Ecto neural progenitor cell (in vitro differentiated cells): ENCODE data around the gene USH2A.

Experiments
- DNase-seq: peaks from one replicate; pipeline ENCODE4 v3.0.0-alpha.2; 2018; ENCODE audit warnings: low spot score

The USH2A gene

DNA sequence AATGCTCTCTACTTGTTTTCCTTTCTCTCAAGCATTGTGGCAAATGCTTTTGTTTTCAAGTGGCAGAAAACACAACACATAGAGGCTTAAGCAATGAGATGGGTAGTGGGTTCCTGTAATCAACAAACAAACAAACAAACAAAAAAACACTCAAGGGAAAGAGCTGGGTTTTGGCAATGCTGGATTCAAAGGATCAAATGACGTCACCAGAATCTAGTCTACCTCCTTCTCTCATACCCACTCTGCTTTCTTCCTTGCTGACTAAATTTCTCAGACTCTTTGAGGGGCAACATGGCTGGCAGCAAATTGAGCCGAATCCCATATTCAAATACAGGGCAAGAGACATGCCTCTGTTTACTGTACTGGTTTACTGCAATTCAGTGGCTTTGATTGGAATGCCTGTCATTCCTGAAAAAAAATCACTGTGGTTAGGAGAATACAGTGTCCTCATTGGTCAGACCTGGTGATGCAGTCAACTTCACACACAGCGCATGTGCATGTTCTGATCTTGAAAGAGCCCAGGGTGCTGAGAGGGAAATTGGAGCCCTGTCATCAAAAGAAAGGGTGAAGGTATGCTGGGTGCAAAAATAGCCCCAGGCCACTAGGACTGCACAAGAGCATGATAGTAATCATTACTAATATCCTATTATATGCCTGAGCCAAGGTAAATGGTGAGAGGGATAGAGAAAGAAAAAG, 500.0 kb downstream of the USH2A start:
- no peak for DNase-seq

DNA sequence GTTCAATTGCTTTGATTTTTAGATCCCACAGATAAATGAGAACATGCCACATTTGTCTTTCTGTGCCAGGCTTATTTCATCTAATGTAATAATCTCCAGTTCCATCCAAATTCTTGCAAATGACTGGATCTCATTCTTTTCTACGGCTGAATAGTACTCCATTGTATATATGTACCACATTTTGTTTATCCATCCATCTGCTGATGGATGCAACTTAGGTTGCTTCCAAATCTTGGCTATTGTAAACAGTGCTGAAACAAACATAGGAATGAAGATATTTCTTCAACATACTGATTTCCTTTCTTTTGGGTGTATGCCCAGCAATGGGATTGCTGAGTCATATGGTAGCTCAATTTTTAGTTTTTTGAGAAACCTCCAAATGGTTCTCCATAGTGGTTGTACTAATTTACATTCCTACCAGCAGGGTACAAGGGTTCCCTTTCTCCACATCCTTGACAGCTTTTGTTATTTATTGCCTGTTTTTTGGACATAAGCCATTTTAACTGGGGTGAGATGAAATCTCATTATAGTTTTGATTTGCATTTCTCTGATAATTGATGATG, 511.8 kb downstream of the USH2A start:
- DNase-seq = no peak

DNA sequence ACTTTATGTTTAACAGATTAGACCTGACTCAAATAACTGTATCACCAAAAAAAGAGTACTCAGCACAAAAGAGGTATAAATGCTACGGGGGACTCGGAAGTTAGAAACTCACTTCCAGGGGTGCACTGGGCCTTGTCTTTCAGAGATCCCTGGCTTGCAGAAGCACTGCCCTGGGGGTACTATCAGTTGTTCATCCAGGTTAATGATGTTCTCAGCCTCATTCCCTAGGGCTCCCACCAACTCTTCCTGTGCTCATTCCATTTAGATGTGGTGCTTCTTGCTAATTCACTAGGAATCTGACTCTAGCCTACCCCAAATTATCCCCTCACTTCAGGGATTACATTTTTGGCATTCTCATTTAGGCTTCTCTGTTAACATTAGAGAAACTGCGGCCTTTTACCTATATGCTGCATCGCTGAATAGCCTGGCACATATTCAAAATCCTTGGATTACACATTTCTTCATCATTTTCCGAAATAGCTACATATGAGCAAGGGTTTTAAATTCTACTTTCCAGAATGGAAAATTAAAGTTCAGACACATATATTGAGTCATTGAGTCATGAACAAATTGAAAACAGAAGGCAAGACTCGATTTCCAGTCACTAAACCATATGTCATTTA, 517.6 kb downstream of the USH2A start:
- no peak for DNase-seq

DNA sequence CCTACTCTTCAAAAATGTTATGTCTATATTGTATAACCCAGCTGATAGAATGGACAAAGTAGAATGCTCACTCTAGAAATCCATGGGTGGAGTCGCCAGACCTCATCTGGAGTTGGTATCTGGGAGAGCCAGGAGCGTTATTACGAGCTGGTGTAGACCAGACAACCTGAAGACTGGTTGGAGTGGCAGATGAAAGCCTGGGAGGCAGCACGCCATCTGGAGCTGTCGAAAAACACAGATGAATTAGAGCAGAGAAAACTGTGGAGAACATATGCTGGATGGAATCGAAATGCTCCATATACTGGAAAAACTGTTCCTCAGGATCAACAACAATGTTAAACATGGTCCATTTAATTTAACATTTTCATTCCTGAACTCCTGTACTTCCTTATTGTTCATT, 522.6 kb downstream of the USH2A start:
- DNase-seq = no peak

DNA sequence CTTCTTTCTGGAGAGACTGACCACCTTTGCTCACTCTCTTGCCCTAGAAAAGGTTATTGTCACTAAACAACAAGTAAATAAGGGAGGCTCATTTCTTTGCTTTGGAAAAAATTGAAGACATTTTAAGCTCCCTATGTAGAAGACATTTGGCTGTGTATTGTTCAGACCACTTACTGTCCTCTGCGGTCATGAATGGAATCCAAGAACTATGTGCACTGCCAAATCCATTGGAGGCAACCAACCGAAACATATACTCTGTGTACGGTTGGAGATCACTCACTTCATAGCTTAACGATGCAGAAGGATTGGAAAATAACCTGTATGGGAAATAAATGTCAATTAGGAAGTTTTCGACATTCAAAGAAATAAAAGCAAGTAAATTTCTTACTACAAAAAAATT, 523.3 kb downstream of the USH2A start:
- DNase-seq = no peak

DNA sequence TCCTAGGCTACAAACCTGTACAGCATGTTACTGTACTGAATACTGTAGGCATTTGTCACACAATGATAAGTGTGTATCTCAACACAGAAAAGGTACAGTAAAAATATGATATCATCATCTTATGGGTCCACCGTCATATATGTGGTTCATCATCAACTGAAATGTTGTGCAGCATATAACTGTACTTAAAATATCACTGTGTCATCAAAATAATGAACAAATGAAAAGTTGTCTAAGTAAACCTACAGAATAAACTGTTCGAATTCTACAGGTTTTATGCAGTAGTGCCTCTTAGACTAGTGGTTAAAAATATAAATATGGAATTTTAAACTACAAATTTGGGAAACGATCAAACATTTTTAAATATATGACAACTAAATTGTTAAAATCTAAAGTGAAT, 527.4 kb downstream of the USH2A start:
- no peak for DNase-seq

DNA sequence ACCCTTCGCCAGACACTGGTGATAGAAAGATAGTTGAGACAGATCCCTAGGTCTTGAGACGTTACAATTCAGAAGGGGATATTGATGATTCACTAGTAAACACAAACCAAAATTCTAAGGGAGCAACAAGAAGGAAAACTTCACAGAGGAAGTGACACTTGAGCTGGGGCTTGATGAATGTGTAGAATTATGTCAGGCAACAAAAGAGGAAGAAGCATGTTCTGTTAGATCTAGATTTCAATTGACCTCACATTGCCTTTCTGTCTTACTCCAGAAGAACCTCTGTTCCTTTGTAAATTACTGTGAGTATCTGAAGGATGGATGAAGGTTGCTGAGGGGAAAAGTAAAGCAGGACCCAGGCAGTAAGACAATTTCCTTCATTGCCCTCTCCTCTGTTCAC, 528.0 kb downstream of the USH2A start:
- no peak for DNase-seq

DNA sequence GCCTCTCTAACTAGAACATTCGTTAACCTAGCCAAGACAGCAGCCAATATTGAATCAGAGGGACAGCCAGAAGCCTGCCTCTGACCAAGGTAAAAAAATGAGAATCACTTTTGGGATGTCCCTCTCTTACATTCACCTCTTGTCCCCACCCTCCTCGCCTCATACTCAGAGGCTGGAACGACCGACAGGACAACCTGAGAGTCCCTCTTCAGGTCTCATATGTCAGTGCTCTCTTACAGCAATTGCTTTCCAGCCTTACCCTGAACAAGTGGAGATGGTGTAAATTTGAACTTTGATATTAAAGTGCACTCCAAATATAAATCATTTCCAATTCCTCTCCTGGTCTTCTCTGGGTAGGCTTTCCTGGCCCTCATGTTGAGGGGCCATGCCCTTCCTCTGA, 528.6 kb downstream of the USH2A start:
- DNase-seq = no peak

DNA sequence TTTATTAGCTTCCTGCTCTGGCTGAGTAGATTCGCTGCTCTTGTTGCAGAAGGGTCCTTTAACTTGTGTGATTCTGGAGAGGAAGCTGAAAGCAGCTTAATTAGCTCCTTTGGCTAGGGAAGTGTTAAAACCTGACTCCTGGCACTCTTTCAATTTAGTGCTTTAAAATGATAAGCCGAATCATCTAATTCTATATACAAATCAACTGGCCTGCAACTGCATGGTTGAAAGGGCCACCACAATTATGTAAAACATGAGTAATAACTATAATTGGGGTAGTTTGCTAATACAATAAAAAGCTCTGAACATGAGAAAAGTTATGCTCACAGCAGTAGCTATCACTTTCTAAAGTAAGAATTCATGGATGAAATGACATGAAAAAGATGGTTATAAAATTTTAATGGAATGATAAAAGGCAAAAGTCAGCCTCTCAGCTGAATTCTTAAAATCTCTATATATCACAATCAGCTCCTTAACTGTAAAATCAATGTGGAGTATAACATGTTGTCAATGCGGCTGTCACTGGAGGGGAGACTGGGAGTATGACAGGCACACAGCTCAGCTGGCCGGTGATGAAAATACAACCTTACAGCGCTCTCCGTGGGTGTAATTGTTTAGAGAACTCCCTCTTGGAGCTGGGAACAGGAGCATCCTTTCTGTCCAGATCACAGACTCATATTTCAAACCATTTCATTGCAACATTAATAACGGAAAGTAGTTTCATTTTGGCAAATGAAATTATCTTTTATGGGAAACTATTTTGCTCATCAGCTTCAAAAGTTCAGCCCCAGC, 531.8 kb downstream of the USH2A start:
- no peak for DNase-seq

DNA sequence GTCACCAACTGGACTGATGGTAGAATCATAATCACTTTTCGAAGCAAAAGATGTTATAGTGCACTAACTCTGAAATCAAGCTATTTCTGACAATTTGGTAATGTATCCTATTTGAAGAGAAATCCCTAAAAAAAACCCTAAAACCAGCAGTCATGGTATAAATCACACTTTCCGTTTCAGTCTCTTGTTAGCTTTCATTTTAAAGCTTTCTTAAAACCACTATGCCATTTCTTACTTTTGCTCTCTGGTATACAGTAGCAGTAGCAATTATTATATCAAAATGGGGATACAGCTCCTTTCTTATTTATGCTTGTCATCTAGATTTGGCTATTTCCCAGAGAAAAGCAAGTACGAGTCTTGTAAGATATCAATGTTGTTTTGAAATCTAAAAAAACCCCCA, 532.8 kb downstream of the USH2A start:
- no peak for DNase-seq

DNA sequence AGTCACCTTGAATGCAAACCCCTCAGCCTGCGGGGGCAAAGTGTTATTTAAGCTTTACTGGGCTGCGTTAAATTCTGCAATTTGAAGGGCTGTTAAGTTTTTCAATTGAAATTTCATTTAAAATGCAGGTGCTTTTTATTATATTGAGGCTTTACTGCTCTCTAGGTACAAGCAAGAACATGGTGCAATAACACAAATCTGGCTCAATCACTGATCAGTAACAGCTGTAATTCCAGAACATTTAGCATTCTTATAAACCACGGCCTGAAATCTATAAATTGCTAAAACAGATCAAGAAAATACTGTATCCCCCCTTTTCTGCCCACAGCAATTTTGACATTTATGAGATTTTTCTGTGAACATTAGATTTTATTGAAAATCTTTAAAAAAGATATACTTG, 533.4 kb downstream of the USH2A start:
- DNase-seq = no peak

DNA sequence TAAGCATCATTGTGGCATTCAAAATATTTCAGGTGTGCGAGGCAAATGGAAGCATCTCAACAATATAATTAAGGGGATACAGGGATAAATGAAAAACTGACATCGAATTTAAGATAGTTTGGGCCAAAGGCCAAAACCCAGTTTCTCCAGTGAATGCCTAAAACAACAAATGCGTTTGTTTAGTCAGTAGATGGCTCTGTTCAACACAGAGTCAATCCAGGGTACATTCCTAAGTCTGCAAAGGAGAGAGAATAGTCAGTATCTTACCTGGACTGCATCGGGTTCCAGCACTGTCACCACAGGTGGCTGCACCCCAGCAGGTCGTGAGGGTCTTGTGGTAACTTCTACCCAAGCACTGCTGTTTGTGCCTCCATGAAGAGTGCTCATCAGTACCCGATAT, 535.1 kb downstream of the USH2A start:
- no peak for DNase-seq

DNA sequence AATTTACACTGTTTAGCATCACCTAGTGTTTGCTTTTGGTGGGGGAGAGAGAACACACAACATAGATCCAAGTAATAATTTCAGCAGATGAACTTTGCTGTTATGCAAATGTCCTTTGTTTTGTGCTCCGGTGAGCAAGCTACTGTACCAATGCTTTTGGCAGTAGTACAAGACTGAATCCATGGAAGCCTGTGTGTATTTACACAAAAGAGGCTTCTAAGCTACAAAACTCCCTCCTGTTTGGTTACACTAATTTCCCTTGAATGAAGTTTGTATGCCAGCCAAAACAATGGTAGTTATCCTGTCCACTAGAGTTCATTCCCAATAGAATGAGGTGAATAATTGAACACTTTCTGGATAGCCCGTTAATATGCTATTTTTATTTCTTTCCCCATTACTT, 535.6 kb downstream of the USH2A start:
- no peak for DNase-seq

DNA sequence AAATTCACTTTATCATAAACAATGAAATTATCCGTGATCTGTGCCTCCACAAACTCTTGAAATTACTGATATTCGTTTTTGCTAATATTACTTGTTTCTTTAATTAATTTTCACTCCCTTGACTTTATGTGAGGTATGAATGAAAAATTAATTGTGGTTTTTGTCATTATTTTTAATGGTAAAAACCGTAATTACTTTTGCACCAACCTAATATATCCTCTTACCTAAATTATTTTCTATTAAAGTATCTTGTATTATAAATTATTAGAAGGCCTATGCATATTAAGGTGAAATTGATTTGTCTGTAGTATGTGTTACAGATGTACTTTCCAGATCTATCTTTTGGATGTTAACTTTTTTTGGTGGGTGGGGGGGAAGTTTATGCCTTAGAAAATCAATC, 540.2 kb downstream of the USH2A start:
- DNase-seq = no peak

DNA sequence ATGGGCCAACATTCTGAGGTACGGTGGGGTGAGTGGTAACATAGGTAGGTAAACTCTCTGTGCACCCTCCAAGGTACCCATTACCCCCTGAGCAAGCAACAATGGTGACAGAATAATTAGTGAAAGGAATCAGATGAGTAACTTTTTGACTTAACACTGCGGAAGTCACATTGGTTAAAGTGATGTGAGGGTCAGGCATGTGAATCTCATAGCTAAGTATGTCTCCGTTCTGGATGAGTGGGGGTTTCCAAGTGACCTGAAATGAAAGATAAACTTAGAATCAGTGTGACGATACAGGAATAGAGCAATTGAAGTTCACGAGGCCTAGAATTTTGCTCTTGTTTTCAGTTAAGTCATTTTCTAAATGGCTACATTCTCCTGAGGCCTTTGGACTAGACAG, 544.4 kb downstream of the USH2A start:
- DNase-seq = no peak

DNA sequence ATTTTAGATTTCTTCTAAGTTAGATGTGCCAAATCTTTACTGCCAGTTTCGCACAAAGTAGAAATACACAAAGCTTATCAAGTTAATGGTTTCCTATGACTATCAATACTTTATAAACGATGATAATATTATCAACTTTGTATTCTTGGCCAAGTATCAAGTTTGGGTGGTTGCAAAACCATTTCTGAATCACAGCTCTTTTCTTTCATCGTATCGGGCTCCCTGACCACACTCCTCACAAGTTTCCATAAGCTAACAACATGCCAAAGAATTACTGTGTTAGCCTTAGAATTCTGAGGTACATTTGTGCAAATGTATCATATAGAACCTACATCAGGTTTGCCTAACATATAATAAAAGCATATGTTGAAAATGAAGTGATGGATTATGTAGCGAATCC, 545.1 kb downstream of the USH2A start:
- DNase-seq = no peak

DNA sequence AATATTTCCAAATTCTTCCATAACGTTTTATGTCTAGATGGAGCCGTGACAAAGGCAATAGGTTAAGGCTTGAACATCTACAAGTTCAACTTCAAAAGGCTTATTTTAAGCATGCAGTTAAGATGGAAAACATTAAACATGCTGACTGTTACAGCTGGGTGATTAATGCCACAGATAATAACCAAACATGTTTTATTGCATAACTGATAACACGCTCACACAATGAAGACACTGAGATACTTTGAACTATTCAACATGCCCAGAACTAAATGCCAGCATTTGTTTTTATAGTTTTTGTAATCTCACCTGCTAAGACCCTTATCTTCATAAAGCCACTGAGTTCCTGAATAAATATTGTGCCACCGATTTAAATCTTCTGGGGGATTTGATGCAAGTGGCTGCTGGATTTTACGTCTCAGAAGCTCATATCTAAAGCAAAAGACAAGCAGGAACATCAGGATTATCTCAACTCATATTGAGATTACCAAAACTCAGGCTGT, 545.7 kb downstream of the USH2A start:
- no peak for DNase-seq

DNA sequence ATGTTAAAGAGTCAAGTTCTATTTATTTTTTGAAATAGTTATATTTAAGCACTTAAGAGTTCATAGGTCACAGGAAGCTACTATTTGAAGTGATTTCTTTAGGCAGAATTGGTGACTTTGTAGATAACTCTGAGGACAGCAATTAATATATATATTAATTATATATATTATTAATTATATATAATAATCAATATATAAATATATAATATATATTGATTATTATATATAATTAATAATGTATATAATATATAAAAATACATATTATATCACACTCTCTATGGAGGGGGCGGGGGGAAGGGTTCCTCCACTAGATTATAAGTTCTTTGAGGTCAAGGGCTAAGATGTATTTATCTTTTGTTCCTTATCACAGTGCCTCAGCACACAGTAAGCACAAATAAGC, 547.5 kb downstream of the USH2A start:
- DNase-seq = no peak

DNA sequence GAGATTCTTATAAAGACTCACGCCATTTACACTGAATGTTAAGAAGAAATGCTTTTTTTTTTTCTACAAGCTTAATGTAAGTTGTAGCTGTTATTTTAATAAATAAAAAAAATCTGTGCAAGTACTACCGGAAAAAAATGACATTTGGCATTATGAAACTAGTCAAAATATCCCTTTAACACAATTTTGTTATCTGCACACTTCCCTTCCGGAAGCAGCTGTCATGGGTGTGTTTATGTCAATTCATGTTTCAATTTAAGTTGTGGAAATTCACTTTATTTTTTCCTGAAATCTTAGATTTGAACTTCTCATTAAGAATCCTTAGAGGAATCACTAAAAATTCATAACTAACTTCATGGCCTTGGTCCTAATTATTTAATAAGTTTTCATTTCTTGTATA, 548.0 kb downstream of the USH2A start:
- DNase-seq = no peak

DNA sequence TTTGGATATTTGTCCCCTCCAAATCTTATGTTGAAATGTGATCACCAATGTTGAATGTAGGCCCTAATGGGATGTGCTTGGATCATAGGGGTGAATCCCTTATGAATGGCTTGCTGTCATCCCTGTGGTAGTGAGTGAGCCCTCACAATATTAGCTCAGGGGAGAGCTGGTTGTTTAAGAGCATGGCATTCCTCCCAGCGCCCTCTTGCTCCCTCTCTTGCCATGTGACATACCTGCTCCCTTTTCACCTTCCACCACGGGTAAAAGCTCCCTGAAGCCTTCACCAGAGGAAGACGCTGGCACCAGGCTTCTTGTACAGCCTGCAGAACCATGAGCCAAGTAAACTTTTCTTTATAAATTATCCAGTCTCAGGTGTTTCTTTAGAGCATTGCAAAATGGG, 550.6 kb downstream of the USH2A start:
- no peak for DNase-seq

DNA sequence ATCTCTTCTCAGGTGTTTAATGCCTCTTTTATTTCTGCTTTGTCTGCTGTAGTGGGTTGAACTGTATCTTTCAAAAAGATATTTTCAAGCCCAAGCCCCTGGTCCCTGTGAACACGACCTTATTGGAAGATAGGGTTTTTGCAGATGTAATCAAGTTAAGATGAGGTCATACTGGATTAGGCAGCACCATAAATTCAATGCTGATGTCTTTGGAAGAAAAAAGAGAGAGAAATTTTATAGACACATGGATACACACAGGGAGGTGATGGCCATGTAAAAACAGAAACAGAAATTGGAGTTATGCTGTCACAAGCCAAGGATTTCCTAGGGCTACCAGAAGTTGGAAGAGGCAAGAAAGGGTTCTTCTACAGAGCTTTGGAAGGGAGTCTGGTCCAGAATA, 554.7 kb downstream of the USH2A start:
- DNase-seq = no peak

DNA sequence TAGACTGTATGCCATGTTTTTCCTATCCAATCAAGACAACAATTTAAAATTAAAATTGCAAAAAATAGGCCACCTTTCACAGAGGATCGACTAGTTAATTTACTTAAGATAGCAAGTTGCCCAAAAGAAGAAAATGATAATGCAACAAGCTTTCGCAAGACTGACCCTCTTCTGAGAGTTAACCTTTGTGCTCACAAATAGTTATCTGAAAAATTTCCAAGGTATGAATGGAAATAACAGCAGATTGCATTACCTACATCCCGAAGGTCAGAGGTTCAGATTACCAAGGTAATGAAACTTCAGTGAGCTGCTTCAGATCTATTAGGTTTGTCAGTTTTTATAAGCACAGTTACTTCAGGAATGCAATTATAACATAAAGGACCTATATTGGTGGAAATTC, 558.2 kb downstream of the USH2A start:
- no peak for DNase-seq

DNA sequence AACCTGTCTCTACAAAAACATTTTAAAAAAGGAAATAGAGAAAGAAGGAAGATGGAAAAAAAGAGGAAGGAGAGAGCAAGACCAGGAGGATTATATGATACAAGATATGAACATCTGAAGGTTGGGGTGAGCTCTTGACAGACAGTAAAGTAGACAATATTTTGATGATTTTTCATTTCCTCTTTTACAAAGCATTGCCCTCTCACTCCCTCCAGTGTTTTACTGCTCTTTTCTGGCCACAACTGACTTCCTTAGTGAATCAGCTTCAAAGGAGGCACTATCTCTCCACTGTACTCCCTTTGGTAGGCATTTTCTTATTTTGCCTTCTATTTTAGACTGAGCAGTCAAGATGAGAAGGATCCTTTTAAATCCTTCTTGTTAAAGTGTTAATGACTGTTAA, 559.5 kb downstream of the USH2A start:
- no peak for DNase-seq
